Measurements from ENCODE around the gene PLA2G12A. TPM values are rescaled to one million over a fixed set of nuclear protein-coding genes. Genes with fewer than 3 reads are reported as not detected.

PLA2G12A gene
- total and polyA plus RNA-seq, 2 of the 8 experiments (the other 6 are each of a cell fraction or from before 2014, with no cell fraction given) = 26.6 to 47.2 TPM

DNA sequence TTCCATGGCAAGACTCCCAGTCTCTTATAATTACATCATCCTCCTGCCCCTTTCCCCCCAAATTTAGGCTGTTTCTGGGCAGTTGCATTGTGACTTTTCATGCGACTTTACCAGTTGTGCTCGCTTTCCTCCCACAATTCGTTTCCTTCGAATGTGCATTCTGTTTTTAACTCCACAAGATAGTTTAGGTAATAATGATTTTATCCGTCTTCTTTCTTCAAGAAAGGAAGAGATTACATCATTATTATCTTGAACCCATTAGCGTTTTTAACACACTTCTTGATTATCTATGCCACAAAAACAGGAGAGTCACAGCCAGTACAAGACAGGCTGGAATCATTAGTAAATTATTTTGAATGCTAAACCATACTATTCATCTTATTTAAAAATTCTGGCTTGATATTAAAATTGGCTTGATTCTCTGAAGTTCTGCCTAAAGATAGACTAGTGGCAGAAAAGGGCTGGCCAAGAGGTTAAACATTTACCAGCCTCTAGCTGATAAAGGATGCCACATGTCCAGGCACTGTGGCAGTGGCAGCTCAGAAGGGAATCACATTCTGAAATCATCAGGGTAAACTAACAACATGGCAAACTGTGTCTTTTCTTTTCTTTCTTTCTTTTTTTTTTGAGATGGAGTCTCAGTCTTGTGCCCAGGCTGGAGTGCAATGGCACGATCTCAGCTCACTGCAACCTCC, 19.7 kb upstream of the PLA2G12A start (continued):
- no peak for TF ChIP-seq NANOG (IDR thresholded peaks at IDR 0.05; ENCODE audit: insufficient read depth, low read depth, low read length, poor library complexity, severe bottlenecking)
